Small intestine (tissue), 16 donors: ENCODE data around the gene EGFLAM. TPM values are rescaled to one million over a fixed set of nuclear protein-coding genes. Genes with fewer than 3 reads are reported as not detected.

ENCODE experiments used
- DNase-seq, 2 donors: peaks; one replicate each; pipeline versions ENCODE4 v3.0.0 to v3.0.0-alpha.2; 2013
- FAIRE-seq: peaks from 2 replicates; lab custom pipeline; 2012; peaks lifted over from hg19 to GRCh38; lab: Jason Lieb, UNC
- H3K27ac ChIP-seq, 3 donors: one replicate each; pipeline ENCODE4 v1.5.1; 2013; ENCODE audit warnings: low read length in 2 of 3, mild to moderate bottlenecking in 2 of 3, control low read depth in 1 of 3, inconsistent platforms in 1 of 3, low read depth in 1 of 3, moderate library complexity in 1 of 3
- H3K27me3 ChIP-seq, 3 donors: one replicate each; pipeline ENCODE4 v1.6.1; 2013; ENCODE audit warnings: low read length in 3 of 3, inconsistent platforms in 1 of 3; ENCODE audit not compliant: control insufficient read depth in 3 of 3, insufficient read depth in 3 of 3
- H3K36me3 ChIP-seq, 3 donors: one replicate each; pipeline ENCODE4 v1.6.1; 2013; ENCODE audit warnings: low read length in 3 of 3, inconsistent platforms in 1 of 3, low read depth in 1 of 3, mild to moderate bottlenecking in 1 of 3, moderate library complexity in 1 of 3; ENCODE audit not compliant: control insufficient read depth in 3 of 3, insufficient read depth in 2 of 3
- H3K4me1 ChIP-seq, 3 donors: one replicate each; pipeline ENCODE4 v1.6.1; 2013; ENCODE audit warnings: low read length in 2 of 3, inconsistent platforms in 1 of 3, low read depth in 1 of 3, mild to moderate bottlenecking in 1 of 3, moderate library complexity in 1 of 3; ENCODE audit not compliant: control insufficient read depth in 3 of 3, insufficient read depth in 2 of 3
- H3K4me3 ChIP-seq, 3 donors: one replicate each; pipeline ENCODE4 v1.5.1; 2013; ENCODE audit warnings: low read length in 3 of 3, control low read depth in 1 of 3, inconsistent platforms in 1 of 3, low read depth in 1 of 3, mild to moderate bottlenecking in 1 of 3, moderate library complexity in 1 of 3
- H3K9me3 ChIP-seq, 2 donors: one replicate each; pipeline ENCODE4 v1.6.1; 2013; ENCODE audit warnings: low read depth in 1 of 2, low read length in 1 of 2; ENCODE audit not compliant: control insufficient read depth in 2 of 2, insufficient read depth in 1 of 2
- WGBS, 3 donors: extraction: QIAGEN DNeasy Blood & Tissue Kit; methylation state at CpG; one replicate each; pipeline ENCODE4 v1.1.7; 2013; 5-methylcytosine and 5-hydroxymethylcytosine counted together
- long read RNA-seq, 10 donors: transcript quantifications; one replicate each; lab custom pipeline, GENCODE V29; 2026
- polyA plus RNA-seq, 4 donors: library from polyadenylated mRNA; stranded (reverse) in 3 of 4; unstranded in 1 of 4; fragments of 200-250 nt in 3 of 4; fragments of 120-200 nt in 1 of 4; gene quantifications; one replicate each; pipeline versions ENCODE4 v1.2.1 to v1.2.3, GENCODE V29; 2013
- donor health status: healthy with polysubstance abuse.
- donor health status: control.
- donor health status: control.
- donor health status: Bipolar disorder and iron deficiency.
- donor health status: healthy.

The EGFLAM gene
- 1 to 10 TPM in 2 of 4 donors, under 1 TPM in 1, not detected in 1; 0.54 to 1.9 (median 1.7) TPM for polyA plus RNA-seq
- long read RNA-seq, donor 1, partial matches to known transcripts = 0 of 2 reads
- long read RNA-seq, donor 1, other reads (novel, unspliced or antisense) = 0 of 2 reads
- long read RNA-seq, donor 2, partial matches to known transcripts = 0 of 1 reads
- long read RNA-seq, donor 2, other reads (novel, unspliced or antisense) = 0 of 1 reads
- long read RNA-seq, donor 3 = 0 reads
- long read RNA-seq, donor 4 = 0 reads
- long read RNA-seq, donor 5 = 0 reads
- long read RNA-seq, donor 6 = 0 reads
- long read RNA-seq, donor 7, partial matches to known transcripts = 0 of 1 reads
- long read RNA-seq, donor 7, other reads (novel, unspliced or antisense) = 0 of 1 reads
- long read RNA-seq, donor 8, partial matches to known transcripts = 0 of 1 reads
- long read RNA-seq, donor 8, other reads (novel, unspliced or antisense) = 0 of 1 reads
- long read RNA-seq, donor 9 = 0 reads
- long read RNA-seq, donor 10, partial matches to known transcripts = 0 of 1 reads
- long read RNA-seq, donor 10, other reads (novel, unspliced or antisense) = 0 of 1 reads

DNA sequence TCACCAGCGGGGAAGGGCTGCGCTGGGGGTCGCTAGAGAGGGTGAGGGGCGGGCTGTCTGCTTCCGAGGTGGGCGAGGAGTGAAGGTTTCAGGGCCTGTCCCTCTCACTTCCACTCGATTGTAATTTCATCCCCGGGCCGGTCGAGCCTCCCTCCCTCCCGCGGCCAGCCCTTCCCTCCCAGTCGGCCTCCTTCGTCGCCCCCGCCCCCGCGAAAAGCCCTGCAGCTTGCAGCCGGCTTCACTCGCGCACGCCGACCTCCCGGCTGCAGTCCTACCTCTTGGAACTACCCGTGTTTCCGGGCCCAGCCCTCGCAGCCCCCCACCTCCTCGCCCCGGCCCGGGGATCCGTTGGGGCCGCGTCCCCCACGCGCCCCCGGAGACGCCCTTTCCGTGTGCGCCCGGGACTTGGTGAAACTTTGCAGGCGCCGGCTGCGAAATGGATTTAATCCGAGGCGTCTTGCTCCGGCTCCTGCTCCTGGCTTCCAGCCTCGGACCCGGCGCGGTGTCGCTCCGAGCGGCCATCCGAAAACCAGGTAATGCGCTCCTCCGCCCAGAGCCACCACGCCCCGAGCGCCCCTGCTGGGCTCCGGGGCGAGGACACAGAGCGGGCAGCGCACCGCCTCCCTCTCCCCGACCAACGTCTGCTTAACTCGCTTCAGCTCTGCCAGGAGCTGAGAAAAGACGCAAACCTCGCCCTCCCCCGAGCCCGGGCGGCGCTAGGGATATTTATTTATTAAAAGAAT, at the start of gene EGFLAM:
EGFLAM (plus strand) TSS at position 241 of the 743 bp plus-strand sequence; CDS start at position 437, 196 bp downstream.
- DNase-seq = peak in 1 of 2 donors; percentile 26
- Histone ChIP-seq H3K27ac (peak within 1 kb of the TSS in 1 of 3 donors; percentile 13), H3K36me3 (no peaks in the 10 kb centered on the region), H3K9me3 (no peaks in the 10 kb centered on the region), H3K4me3 (peak within 1 kb of the TSS in 2 of 3 donors; percentile 24 to 41), H3K27me3 (peaks cover 8 to 50% (median 18%) of the 10 kb centered on the region in 3 donors), H3K4me1 (peaks cover 0 to 3% (median 0%) of the 10 kb centered on the region in 3 donors)
- WGBS, 3 donors = 2 to 5% (median 3%) methylated on average over 68 to 73 of the region's 73 CpGs
- FAIRE-seq = no peak

DNA sequence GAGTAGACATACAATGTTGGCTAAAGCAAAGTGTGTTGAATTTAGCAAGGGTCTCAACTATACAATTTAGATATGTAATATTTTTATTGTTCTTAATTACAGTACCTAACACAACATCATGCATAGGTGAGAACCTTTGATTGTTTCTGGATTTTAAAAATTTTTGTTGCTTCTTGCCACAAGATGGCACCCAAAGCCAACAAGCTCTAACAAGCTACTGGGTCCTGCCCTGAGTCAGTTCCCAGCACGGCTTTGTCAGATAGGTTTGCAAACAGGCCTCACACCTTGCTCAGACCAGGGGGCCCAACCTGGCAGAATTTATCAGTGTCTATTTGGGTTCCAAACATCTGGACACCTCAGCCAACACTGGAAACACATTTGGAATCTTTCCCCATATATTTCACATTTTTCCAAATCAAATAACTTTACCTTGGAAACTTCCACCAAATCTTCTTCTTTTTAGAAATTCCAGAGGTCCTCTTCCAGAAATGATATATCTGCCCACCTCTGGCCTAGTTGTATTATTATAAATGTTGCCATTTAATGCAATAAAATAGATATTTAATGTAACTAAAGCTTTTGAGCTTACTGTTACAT, 49.5 kb upstream of the EGFLAM start:
- Histone ChIP-seq H3K4me1 (no peaks in the 10 kb centered on the region), H3K27me3 (peaks cover 0 to 2% (median 0%) of the 10 kb centered on the region in 3 donors), H3K36me3 (no peaks in the 10 kb centered on the region), H3K4me3 (no peak overlapping the region), H3K9me3 (no peaks in the 10 kb centered on the region), H3K27ac (no peak overlapping the region)
- peak; percentile 5 to 25 for DNase-seq
- WGBS, 3 donors = 4 to 15% (median 14%) methylated on average over 1 of the region's 1 CpG
- no peak for FAIRE-seq

DNA sequence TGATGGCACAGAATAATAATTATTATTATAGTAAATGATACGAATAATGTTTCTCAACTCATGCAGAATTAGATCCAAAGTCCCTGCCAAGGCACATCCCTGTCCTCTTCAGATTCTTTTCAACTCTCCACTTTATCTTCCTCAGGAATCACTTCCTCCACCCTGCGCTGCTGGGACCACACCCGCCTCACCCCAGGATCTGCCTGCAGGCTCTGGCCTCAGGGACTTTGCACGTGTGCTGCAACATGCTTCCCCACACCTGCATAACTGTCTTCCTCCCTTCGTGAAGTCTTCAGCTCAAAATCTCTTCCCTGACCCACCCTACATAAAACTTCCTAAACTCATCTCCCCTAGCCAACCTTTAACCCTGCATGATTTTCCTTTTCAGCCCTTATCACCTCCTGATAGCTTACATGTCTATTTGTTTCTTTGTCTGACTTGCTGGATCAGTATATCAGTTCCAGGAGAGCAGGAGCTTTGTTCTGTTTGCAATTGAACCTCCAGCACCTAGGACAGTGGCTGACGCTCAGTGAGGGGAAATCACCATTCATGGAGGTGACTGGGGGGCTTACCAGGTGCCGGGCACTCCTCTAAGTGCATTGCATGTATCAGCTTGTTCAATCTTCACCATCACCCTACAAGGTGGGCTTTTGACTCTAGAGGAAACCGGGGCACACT, 47.5 kb upstream of the EGFLAM start:
- Histone ChIP-seq H3K27me3 (no peaks in the 10 kb centered on the region), H3K4me3 (no peak overlapping the region), H3K36me3 (no peaks in the 10 kb centered on the region), H3K9me3 (no peaks in the 10 kb centered on the region), H3K27ac (no peak overlapping the region), H3K4me1 (no peaks in the 10 kb centered on the region)
- 43 to 54% (median 47%) methylated on average over 8 of the region's 8 CpGs for WGBS, 3 donors
- no peak for DNase-seq
- no peak for FAIRE-seq

DNA sequence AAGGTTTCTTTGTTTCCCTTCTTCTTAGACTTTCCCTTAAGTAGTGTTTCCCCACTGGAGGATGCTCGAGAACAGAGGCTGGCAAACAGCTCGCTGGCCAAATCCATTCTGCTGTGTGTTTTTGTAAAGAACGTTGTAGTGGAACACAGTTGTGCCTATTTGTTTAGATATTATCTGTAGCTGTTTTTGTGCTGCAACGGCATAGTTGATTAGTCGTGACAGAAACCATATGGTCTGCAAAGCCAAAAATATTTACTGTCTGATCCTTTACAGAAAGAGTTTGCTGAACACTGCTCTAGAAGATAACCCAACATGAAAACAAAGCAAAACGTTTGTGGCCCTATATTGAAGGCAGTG, 47.0 kb upstream of the EGFLAM start:
- Histone ChIP-seq H3K27me3 (no peaks in the 10 kb centered on the region), H3K4me3 (no peak overlapping the region), H3K36me3 (no peaks in the 10 kb centered on the region), H3K27ac (no peak overlapping the region), H3K4me1 (no peaks in the 10 kb centered on the region), H3K9me3 (no peaks in the 10 kb centered on the region)
- DNase-seq (no peak), FAIRE-seq (no peak)
- WGBS, 3 donors = 56 to 65% (median 63%) methylated on average over 6 of the region's 6 CpGs

DNA sequence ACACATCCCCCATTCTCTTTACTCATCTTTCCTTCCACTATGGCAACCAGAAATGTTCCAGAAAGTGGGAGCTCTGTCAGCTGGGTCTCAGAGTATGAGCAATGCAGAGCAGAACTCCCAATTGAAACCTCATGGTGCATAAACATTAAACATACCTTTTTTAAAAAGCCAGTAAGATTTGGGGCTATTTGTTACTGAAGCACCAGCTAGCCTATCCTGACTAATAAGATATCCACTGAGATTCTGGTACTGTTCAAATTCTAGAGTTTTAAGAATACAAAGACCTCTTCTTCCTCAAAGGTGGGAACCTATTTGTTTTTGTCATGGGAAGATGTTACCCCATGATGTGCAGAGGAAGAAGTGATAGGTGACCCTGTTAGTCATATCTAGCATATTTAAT, 46.1 kb upstream of the EGFLAM start:
- no peaks in the 10 kb centered on the region for H3K9me3 ChIP-seq
- H3K4me3 ChIP-seq = no peak overlapping the region
- no peak for FAIRE-seq
- no peak overlapping the region for H3K27ac ChIP-seq
- H3K27me3 ChIP-seq = no peaks in the 10 kb centered on the region
- DNase-seq = no peak
- no peaks in the 10 kb centered on the region for H3K4me1 ChIP-seq
- H3K36me3 ChIP-seq = no peaks in the 10 kb centered on the region

DNA sequence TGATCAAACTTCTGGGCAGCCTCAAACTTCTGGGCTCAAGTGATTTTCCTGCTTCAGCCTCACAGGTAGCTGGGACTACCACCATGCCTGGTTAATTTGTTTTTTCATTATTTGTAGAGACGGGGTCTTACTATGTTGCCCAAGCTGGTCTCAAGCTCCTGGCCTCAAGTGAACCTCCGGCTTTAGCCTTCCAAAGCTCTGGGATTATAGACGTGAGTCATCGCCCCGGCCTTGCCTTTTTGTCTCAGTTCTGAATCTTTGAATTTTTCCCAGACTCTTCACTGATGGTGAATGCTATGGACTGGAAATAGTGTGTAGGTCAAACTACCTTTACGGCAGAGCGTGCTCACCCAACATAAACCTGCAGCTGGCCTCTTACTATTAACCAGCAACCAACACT, 32.3 kb upstream of the EGFLAM start:
- H3K27ac ChIP-seq = no peak overlapping the region
- H3K4me1 ChIP-seq = no peaks in the 10 kb centered on the region
- DNase-seq = no peak
- 89 to 94% (median 89%) methylated on average over 7 of the region's 7 CpGs for whole genome bisulfite sequencing, 3 donors
- no peaks in the 10 kb centered on the region for H3K36me3 ChIP-seq
- H3K27me3 ChIP-seq = no peaks in the 10 kb centered on the region
- H3K9me3 ChIP-seq = no peaks in the 10 kb centered on the region
- H3K4me3 ChIP-seq = no peak overlapping the region
- FAIRE-seq = no peak

DNA sequence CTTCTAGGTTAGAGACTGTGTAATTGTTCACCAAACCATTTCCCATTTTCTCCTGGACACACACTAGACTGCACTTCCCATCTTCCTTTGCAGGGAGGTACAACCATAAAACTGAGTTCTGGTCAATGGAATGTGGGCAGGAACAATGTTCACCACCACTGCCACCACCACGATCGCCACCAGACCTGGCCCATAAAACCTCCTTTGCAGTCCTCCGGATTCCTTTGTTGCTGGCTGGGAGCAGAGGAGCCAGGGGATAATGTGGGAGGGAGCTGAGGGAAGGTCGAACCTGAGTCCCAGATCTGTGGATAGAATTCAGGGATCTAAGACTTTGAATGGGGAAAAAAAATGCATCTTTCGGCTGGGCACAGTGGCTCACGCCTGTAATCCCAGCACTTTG, 29.4 kb upstream of the EGFLAM start:
- Histone ChIP-seq H3K27ac (no peak overlapping the region), H3K9me3 (no peaks in the 10 kb centered on the region), H3K4me3 (no peak overlapping the region), H3K36me3 (no peaks in the 10 kb centered on the region), H3K4me1 (no peaks in the 10 kb centered on the region), H3K27me3 (no peaks in the 10 kb centered on the region)
- FAIRE-seq (no peak), DNase-seq (no peak)
- WGBS, 3 donors = 60 to 80% (median 69%) methylated on average over 6 of the region's 6 CpGs

DNA sequence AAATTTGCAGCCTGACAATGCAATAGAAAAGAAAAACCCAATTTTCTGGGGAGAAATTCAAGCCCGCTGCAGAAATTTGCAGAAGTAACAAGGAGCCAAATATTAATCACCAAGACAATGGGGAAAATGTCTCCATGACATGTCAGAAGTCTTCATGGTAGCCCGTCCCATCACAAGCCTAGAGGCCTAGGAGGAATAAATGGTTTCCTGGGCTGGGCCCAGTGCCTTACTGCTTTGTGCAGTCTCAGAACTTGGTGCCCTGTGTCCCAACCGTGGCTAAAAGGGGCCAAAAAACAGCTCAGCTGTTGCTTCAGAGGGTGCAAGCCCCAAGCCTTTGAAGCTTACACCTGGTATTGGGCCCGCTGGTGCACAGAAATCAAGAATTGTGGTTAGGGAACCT, 23.6 kb upstream of the EGFLAM start:
- no peaks in the 10 kb centered on the region for H3K36me3 ChIP-seq
- DNase-seq (no peak), FAIRE-seq (no peak)
- no peak overlapping the region for H3K4me3 ChIP-seq
- H3K4me1 ChIP-seq = no peaks in the 10 kb centered on the region
- peaks cover 0 to 8% of the 10 kb centered on the region in 2 donors for H3K9me3 ChIP-seq
- no peak overlapping the region for H3K27ac ChIP-seq
- no peaks in the 10 kb centered on the region for H3K27me3 ChIP-seq
- 73 to 86% (median 79%) methylated on average over 4 of the region's 4 CpGs for WGBS, 3 donors
